CD14-positive monocyte (primary cell): Measurements from ENCODE around the gene VOPP1. TPM values are rescaled to one million over a fixed set of nuclear protein-coding genes. Genes with fewer than 3 reads are reported as not detected.
A peak's percentile ranks its signal among the peaks of the same experiment; 100 is the strongest.

Experiments
- DNase-seq, 3 donors: peaks; one replicate each; pipeline ENCODE4 v3.0.0-alpha.2; 2011 to 2022
- H2AFZ ChIP-seq: 2 replicates; pipeline ENCODE4 v1.6.0; 2012; ENCODE audit warnings: mild to moderate bottlenecking, low read depth, low read length, inconsistent platforms; ENCODE audit not compliant: insufficient read depth, poor library complexity, severe bottlenecking
- H3K27ac ChIP-seq, 2 donors: 1 replicate in 1 of 2; 2 replicates in 1 of 2; pipeline ENCODE4 v1.5.1; 2012 to 2013; ENCODE audit warnings: low read length in 2 of 2, control low read depth in 1 of 2, inconsistent platforms in 1 of 2, low read depth in 1 of 2, mild to moderate bottlenecking in 1 of 2
- H3K27me3 ChIP-seq, 2 donors: one replicate each; pipeline versions ENCODE4 v1.6.0 to v1.6.1; 2011 to 2013; ENCODE audit warnings: low read length in 2 of 2; ENCODE audit not compliant: control insufficient read depth in 2 of 2, insufficient read depth in 2 of 2
- H3K36me3 ChIP-seq, 2 donors: replicated peaks in 1 of 2; 1 replicate in 1 of 2; 2 replicates in 1 of 2; pipeline versions ENCODE4 v1.5.1 to v1.6.1; 2012 to 2013; ENCODE audit warnings: low read length in 2 of 2, control low read depth in 1 of 2, inconsistent platforms in 1 of 2, mild to moderate bottlenecking in 1 of 2; ENCODE audit not compliant: insufficient read depth in 2 of 2, control insufficient read depth in 1 of 2
- H3K4me1 ChIP-seq, 2 donors: 1 replicate in 1 of 2; 2 replicates in 1 of 2; pipeline versions ENCODE4 v1.5.1 to v1.6.1; 2012 to 2013; ENCODE audit warnings: low read length in 2 of 2, control low read depth in 1 of 2, inconsistent platforms in 1 of 2, mild to moderate bottlenecking in 1 of 2, moderate library complexity in 1 of 2; ENCODE audit not compliant: insufficient read depth in 2 of 2, control insufficient read depth in 1 of 2
- H3K4me2 ChIP-seq: replicated peaks from 2 replicates; pipeline ENCODE3; 2012; ENCODE audit warnings: low read length, moderate library complexity, mild to moderate bottlenecking; ENCODE audit not compliant: poor library complexity, severe bottlenecking; ENCODE audit errors: extremely low read depth
- H3K4me3 ChIP-seq, 3 experiments: fragments of 200-600 bp in 1 of 3; sonication (generic) in 1 of 3; replicated peaks in 1 of 3; 1 replicate in 2 of 3; 2 replicates in 1 of 3; pipeline ENCODE4 v1.5.1; 2011 to 2013; ENCODE audit warnings: low read length in 3 of 3, mild to moderate bottlenecking in 3 of 3, control low read depth in 2 of 3, low read depth in 2 of 3, inconsistent platforms in 1 of 3, moderate library complexity in 1 of 3
- H3K79me2 ChIP-seq: 2 replicates; pipeline ENCODE4 v1.6.0; 2012; ENCODE audit warnings: mild to moderate bottlenecking, control low read depth, inconsistent platforms, low read length, moderate library complexity; ENCODE audit not compliant: insufficient read depth
- H3K9ac ChIP-seq: 2 replicates; pipeline ENCODE4 v1.6.0; 2017; ENCODE audit warnings: low read length, mild to moderate bottlenecking; ENCODE audit not compliant: insufficient read depth, poor library complexity, severe bottlenecking
- H3K9me3 ChIP-seq, 2 donors: replicated peaks in 1 of 2; 1 replicate in 1 of 2; 2 replicates in 1 of 2; pipeline versions ENCODE4 v1.5.1 to v1.6.1; 2012 to 2013; ENCODE audit warnings: low read length in 2 of 2, control low read depth in 1 of 2; ENCODE audit not compliant: control insufficient read depth in 1 of 2, insufficient read depth in 1 of 2
- H4K20me1 ChIP-seq: 2 replicates; pipeline ENCODE4 v1.6.0; 2012; ENCODE audit warnings: mild to moderate bottlenecking, low read length, control low read depth, moderate library complexity; ENCODE audit not compliant: insufficient read depth
- H3K27ac Mint-ChIP-seq, 7 donors: one replicate each; pipeline ENCODE4 v1.8.0; 2020; ENCODE audit warnings: mild to moderate bottlenecking in 7 of 7, mixed read lengths in 7 of 7, moderate library complexity in 6 of 7, inconsistent platforms in 2 of 7
- H3K27me3 Mint-ChIP-seq, 3 donors: one replicate each; pipeline ENCODE4 v1.8.0; 2021 to 2022; ENCODE audit warnings: low read depth in 3 of 3, mild to moderate bottlenecking in 3 of 3, mixed read lengths in 3 of 3, moderate library complexity in 3 of 3, inconsistent platforms in 1 of 3
- H3K36me3 Mint-ChIP-seq, 2 donors: one replicate each; pipeline ENCODE4 v1.8.0; 2020; ENCODE audit warnings: mixed read lengths in 2 of 2, inconsistent platforms in 1 of 2, mild to moderate bottlenecking in 1 of 2
- H3K4me1 Mint-ChIP-seq: one replicate; pipeline ENCODE4 v1.8.0; 2020; ENCODE audit warnings: mild to moderate bottlenecking, mixed read lengths
- H3K4me3 Mint-ChIP-seq, 2 donors: one replicate each; pipeline ENCODE4 v1.8.0; 2020; ENCODE audit warnings: mild to moderate bottlenecking in 2 of 2, mixed read lengths in 2 of 2, moderate library complexity in 1 of 2
- H3K9me3 Mint-ChIP-seq, 7 donors: one replicate each; pipeline ENCODE4 v1.8.0; 2020 to 2022; ENCODE audit warnings: mixed read lengths in 7 of 7, mild to moderate bottlenecking in 6 of 7, moderate library complexity in 6 of 7, inconsistent platforms in 2 of 7
- CTCF ChIP-seq: fragments of 200-600 bp; IDR thresholded peaks from one replicate; pipeline ENCODE4 v1.8.0; 2022; ENCODE audit warnings: antibody characterized with exemption, mild to moderate bottlenecking
- WGBS: methylation state at CpG from one replicate; pipeline ENCODE4 v1.1.5; 2013; ENCODE audit warnings: missing lambda C conversion rate; ENCODE audit not compliant: insufficient coverage; 5-methylcytosine and 5-hydroxymethylcytosine counted together
- intact Hi-C, 2 donors: fragments of 100-400 bp; cut with micrococcal nuclease; formaldehyde crosslinking; loops; one replicate each; pipeline versions ENCODE4 v1.15.0 to v1.15.1; 2023
- polyA plus RNA-seq, 3 donors: library from polyadenylated mRNA; depleted of rRNA in 1 of 3; unstranded in 2 of 3; stranded (reverse) in 1 of 3; fragments of 300-500 nt in 2 of 3; fragments of >200 nt in 1 of 3; fragmentation: Illumina TruSeq in 2 of 3; gene quantifications; 1 replicate in 2 of 3; 2 replicates in 1 of 3; pipeline ENCODE4 v1.2.3, GENCODE V29; 2012 to 2021

The VOPP1 gene
- polyA plus RNA-seq, 3 donors: 16.7 to 22.1 (median 18.0) TPM

- H3K4me1 Mint-ChIP-seq: no peaks in the 10 kb centered on the region
- intact Hi-C loops: no loop called here
Observed at GRCh38 chr7:55438085-55438756, 134.1 kb downstream of the VOPP1 start.

GRCh38 chr7:55437375-55437774, 134.9 kb downstream of the VOPP1 start:
- Histone ChIP-seq H2AFZ (no peak overlapping the region), H3K79me2 (no peaks in the 10 kb centered on the region), H3K27me3 (no peaks in the 10 kb centered on the region), H3K4me3 (no peak overlapping the region), H3K9ac (no peak overlapping the region), H3K4me1 (no peaks in the 10 kb centered on the region), H3K36me3 (peaks cover 0 to 2% of the 10 kb centered on the region in 2 donors), H3K9me3 (no peaks in the 10 kb centered on the region), H4K20me1 (no peaks in the 10 kb centered on the region), H3K27ac (no peak overlapping the region), H3K4me2 (no peak overlapping the region)
- Mint-ChIP-seq H3K4me1 (no peaks in the 10 kb centered on the region), H3K9me3 (peaks cover 0 to 2% (median 0%) of the 10 kb centered on the region in 7 donors), H3K4me3 (no peak overlapping the region), H3K27me3 (peaks cover 1 to 4% (median 3%) of the 10 kb centered on the region in 3 donors), H3K27ac (peak overlapping the region in 1 of 7 donors; percentile 6), H3K36me3 (no peaks in the 10 kb centered on the region)
- no peak for TF ChIP-seq CTCF
- DNase-seq: no peak
- intact Hi-C loops: no loop called here
- WGBS: no CpG with 5 or more reads among the region's 1 CpG

More at GRCh38 chr7:55438085-55438756, 134.1 kb downstream of the VOPP1 start:
- Histone ChIP-seq H3K27me3 (no peaks in the 10 kb centered on the region), H2AFZ (no peak overlapping the region), H3K4me2 (no peak overlapping the region), H3K79me2 (no peaks in the 10 kb centered on the region), H3K9me3 (no peaks in the 10 kb centered on the region), H3K27ac (no peak overlapping the region), H4K20me1 (no peaks in the 10 kb centered on the region), H3K9ac (no peak overlapping the region), H3K4me1 (no peaks in the 10 kb centered on the region), H3K4me3 (no peak overlapping the region), H3K36me3 (no peaks in the 10 kb centered on the region)
- peaks cover 1 to 4% (median 3%) of the 10 kb centered on the region in 3 donors for H3K27me3 Mint-ChIP-seq
- no peaks in the 10 kb centered on the region for H3K36me3 Mint-ChIP-seq
- no peak overlapping the region for H3K27ac Mint-ChIP-seq
- H3K9me3 Mint-ChIP-seq: peaks cover 0 to 5% (median 0%) of the 10 kb centered on the region in 7 donors
- H3K4me3 Mint-ChIP-seq: no peak overlapping the region
- 90% methylated on average over 8 of the region's 13 CpGs for WGBS
- no peak for TF ChIP-seq CTCF
- DNase-seq: no peak
